BJ (cell line): Measurements from ENCODE around the gene ST3GAL3. TPM values are rescaled to one million over a fixed set of nuclear protein-coding genes. Genes with fewer than 3 reads are reported as not detected.
A peak's percentile ranks its signal among the peaks of the same experiment; 100 is the strongest.

ENCODE experiments used
- CTCF ChIA-PET: fragments of 350-600 bp; formaldehyde crosslinking; extraction: SDS; loops from one replicate; lab custom pipeline; 2021; ENCODE audit warnings: antibody characterized with exemption, inconsistent platforms; lab: Yijun Ruan, JAX
- POLR2A ChIA-PET: fragments of 300-600 bp; sonication (Branson Sonifier 250); formaldehyde crosslinking; extraction: SDS; loops from one replicate; lab custom pipeline; 2021; ENCODE audit warnings: antibody characterized with exemption; lab: Charles Lee
- DNase-seq: peaks from one replicate; pipeline ENCODE4 v3.0.0-alpha.2; 2011; ENCODE audit warnings: low read depth
- H3K27me3 ChIP-seq: 2 replicates; pipeline ENCODE4 v1.6.0; 2011; ENCODE audit warnings: low read length; ENCODE audit not compliant: control insufficient read depth, insufficient read depth
- H3K36me3 ChIP-seq: 2 replicates; pipeline ENCODE4 v1.5.1; 2011; ENCODE audit warnings: low read length; ENCODE audit not compliant: control insufficient read depth, insufficient read depth
- H3K4me3 ChIP-seq: 2 replicates; pipeline ENCODE4 v1.5.1; 2011; ENCODE audit warnings: low read depth, mild to moderate bottlenecking, control low read depth, low read length
- polyA plus RNA-seq: library from polyadenylated mRNA; depleted of rRNA; stranded (reverse); fragments of >200 nt; gene quantifications from 2 replicates; pipeline ENCODE4 v1.2.3, GENCODE V29; 2011
- TF ChIP-seq, protein P1 (sequence below): IDR thresholded peaks from 2 replicates; pipeline ENCODE4 v1.5.1; 2011; ENCODE audit warnings: low read depth, mild to moderate bottlenecking, control low read depth, inconsistent platforms, low read length, moderate library complexity; ENCODE audit not compliant: insufficient read depth

Gene ST3GAL3
- polyA plus RNA-seq, 1 experiment, result 24.2 TPM

DNA sequence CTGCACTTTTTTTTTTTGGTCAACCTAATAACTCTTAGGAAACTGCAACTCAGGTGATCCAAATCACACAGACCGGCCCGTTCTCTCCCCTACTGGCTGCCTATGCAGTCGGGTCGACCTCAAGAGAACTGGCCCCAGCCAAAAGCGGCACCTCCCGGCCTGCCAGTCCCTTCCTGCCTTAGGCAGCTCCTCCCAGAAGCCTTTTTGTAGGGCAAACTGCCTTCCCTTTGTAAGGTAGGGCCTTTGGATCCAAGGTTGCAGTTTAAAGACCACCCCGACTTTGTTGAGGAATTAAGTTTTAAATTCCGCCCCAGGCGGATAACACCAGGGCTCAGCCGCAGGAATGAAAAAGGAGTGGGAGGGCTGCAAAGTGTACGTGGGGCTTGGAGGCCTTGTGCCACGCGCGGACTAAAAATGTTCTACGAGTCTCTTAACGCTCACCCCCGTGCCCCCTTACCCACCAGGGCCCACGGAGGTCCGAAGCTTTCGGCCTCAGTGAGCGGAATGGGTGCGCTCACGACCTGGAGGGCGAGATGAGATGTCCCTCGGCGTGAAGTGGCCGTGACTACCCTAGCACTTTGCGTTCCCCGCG, 642 bp upstream of the ST3GAL3 start:
- TF ChIP-seq, protein P1, sequence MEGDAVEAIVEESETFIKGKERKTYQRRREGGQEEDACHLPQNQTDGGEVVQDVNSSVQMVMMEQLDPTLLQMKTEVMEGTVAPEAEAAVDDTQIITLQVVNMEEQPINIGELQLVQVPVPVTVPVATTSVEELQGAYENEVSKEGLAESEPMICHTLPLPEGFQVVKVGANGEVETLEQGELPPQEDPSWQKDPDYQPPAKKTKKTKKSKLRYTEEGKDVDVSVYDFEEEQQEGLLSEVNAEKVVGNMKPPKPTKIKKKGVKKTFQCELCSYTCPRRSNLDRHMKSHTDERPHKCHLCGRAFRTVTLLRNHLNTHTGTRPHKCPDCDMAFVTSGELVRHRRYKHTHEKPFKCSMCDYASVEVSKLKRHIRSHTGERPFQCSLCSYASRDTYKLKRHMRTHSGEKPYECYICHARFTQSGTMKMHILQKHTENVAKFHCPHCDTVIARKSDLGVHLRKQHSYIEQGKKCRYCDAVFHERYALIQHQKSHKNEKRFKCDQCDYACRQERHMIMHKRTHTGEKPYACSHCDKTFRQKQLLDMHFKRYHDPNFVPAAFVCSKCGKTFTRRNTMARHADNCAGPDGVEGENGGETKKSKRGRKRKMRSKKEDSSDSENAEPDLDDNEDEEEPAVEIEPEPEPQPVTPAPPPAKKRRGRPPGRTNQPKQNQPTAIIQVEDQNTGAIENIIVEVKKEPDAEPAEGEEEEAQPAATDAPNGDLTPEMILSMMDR, result no peak
- Histone ChIP-seq H3K4me3 (peak overlapping the region; percentile 69), H3K36me3 (peaks cover 14% of the 10 kb centered on the region), H3K27me3 (no peaks in the 10 kb centered on the region)
- CTCF ChIA-PET, result interaction anchor here (0.6 to 0.9 kb wide), 4 partner anchors 9 to 295 kb away, joined by 3 to 4 read pairs (median 4); no protein-coding TSS in a partner anchor
- POLR2A ChIA-PET, result no interaction called here
- no peak for DNase-seq

DNA sequence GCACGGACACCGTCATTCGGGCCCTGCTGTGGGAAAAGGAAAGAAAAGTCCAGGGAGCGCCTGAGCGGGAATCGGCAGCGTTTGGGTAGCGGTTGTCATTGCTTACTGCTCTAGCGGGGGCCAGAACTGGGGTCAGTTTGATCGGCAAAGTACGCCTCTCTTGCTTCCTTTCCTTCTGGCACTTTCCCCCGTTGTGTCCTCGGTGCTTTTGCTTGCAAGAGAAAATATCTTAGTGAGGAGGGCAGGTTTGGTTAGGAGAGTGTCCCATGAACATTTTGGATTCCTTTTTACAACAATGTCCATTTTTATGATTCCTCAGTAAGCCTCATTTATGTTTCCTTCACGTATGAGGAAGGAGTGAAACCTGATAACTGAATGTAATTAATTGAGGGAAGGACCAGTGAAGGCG, 670 bp downstream of the ST3GAL3 start:
- TF ChIP-seq, protein P1, result no peak
- no peaks in the 10 kb centered on the region for H3K27me3 ChIP-seq
- ChIA-PET POLR2A (no interaction called here), CTCF (interaction anchor here (0.8 kb wide), 1 partner anchor 56 kb away, joined by 3 read pairs; no protein-coding TSS in a partner anchor)
- no peak for DNase-seq
- H3K4me3 ChIP-seq, result peak overlapping the region; percentile 69
- H3K36me3 ChIP-seq, result peaks cover 11% of the 10 kb centered on the region

DNA sequence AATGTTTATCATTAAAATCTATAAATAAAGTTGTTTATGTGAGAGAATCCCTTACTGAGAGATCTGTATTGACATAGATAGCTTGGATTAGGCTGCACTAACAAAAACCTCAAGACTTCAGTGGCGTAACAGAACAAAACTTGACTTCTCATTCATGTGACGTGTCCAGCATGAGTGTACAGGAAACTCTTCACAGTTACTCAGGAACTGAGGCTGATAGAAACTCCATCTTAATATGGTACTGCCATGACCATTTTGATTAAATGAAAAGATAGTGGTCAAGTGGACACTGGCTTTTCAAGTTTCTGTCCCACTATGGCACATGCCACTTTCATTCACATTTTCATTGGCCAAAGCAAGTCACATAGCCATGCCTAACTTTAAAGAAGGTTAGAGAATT, 3.7 kb downstream of the ST3GAL3 start:
- POLR2A ChIA-PET, result interaction anchor here (0.7 kb wide), 1 partner anchor 62 kb away, joined by 3 read pairs; no protein-coding TSS in a partner anchor
- H3K27me3 ChIP-seq, result no peaks in the 10 kb centered on the region
- no peaks in the 10 kb centered on the region for H3K36me3 ChIP-seq
- DNase-seq, result no peak
- CTCF ChIA-PET, result interaction anchor here (0.8 to 1.1 kb wide), 3 partner anchors 54 to 224 kb away, joined by 3 to 6 read pairs (median 3); no protein-coding TSS in a partner anchor
- TF ChIP-seq, protein P1, result no peak
- H3K4me3 ChIP-seq, result no peak overlapping the region

DNA sequence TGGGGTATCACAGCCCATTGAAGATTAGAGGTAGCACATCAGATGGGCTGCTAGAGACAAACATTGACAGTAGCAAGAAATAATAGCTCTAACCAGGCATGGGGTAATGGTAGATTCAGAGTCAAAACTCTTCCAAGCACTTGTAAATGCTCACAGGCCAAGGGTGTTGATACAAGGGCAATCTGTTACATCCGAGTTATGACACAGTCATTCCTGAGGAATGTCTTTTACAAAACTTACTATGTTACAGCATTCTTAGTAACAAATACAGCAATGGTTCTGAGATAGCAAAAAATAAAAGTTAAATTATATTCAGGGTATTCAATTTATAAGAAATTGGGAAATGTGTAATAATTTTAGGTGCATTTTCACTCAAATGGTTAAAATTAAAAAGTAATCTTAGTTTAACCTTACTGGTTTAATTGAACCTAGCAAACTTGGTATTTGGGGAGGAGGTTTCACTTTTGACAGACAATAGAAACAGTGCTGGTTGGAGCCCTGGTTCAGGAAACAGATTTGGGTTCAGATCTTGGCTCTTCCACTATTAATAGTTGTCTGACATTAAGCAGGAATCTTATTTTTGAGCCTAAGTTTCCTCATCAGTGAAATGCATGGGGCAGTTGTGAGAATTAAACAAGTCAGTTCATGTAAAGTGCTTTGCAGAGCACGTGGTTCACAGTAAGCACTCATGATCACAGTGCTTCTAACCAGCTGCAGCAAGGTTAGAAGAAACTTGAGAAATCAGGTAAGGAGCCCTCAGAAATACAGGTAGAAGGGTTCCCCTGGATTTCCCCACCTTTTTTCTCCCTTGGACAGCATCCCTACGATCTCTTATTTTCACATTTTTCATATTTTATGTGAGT, 4.4 kb downstream of the ST3GAL3 start:
- POLR2A ChIA-PET, result no interaction called here
- CTCF ChIA-PET, result interaction anchor here (1.1 to 1.5 kb wide), 2 partner anchors 223 kb away, joined by 5 to 6 read pairs; no protein-coding TSS in a partner anchor
- DNase-seq, result peak; percentile 39
- TF ChIP-seq, protein P1, result no peak
- no peak overlapping the region for H3K4me3 ChIP-seq
- no peaks in the 10 kb centered on the region for H3K27me3 ChIP-seq
- H3K36me3 ChIP-seq, result no peaks in the 10 kb centered on the region
